GM18517 (cell line): ENCODE measurements around the gene LRGUK.
"Not testable (repeated sequence)": the region's sequence is repeated elsewhere in the genome, so short reads cannot be mapped to it uniquely, and the experiment has no call there.

Source experiments
- ATAC-seq: cut with Tn5 transposase; IDR thresholded peaks from one replicate; pipeline ENCODE4 v1.9.1; 2021; ENCODE audit warnings: mild to moderate bottlenecking, moderate library complexity; ENCODE audit not compliant: unreplicated experiment

LRGUK gene

DNA sequence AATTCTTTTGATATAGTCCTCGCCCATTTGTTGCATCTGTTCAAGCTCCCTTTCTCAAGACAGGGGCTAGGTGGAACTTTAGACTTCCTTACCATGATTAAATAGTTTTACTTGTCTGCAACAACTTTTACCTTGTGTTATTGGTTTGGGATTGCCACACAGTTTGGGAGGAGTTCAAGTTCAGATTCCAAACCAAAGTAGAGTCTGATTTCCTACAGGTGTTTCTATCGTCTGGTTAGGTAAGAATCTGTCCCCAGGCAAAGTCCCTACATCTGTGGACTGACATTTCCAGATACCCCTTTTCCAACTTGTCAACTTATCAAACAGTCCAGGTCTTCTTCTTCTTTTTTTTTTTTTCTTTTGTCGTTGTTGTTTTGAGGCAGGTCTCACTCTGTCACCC is 93.1 kb downstream of the LRGUK start:
- no peak for ATAC-seq

DNA sequence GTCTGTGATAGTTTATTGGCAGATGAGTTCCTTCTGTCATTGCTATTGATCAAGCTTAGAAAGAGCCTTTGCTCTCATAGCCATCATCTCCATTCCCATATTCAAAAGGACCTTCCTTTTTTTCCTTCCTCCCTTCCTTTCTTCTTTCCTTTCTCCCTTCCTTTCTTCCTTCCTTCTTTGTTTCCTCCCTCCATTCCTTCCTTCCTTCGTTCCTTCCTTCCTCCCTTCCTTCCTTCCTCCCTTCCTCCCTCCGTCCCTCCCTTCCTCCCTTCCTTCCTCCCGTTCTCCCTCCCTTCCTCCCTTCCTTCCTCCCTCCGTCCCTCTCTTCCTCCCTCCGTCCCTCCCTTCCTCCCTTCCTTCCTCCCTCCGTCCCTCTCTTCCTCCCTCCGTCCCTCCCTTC is 104.2 kb downstream of the LRGUK start:
- ATAC-seq: not testable (repeated sequence)

DNA sequence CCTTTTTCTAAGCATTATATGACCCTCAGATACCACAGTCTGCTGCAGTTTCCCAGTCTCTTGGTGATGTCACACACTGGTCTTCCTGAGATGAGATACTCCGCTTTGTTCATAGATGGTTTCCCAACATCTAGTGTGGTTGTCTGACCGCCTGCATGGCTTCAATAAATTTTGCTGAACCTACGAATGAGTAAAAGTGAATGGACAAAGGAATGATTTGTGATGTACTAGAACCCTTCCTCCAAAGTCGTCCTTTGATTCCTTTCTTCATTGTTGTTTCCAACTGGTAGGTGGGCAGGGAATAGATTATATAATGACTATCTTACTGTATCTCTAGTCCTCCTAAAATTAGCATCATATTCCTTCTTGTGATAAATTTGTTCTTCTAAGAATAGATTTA is 107.1 kb downstream of the LRGUK start:
- no peak for ATAC-seq

DNA sequence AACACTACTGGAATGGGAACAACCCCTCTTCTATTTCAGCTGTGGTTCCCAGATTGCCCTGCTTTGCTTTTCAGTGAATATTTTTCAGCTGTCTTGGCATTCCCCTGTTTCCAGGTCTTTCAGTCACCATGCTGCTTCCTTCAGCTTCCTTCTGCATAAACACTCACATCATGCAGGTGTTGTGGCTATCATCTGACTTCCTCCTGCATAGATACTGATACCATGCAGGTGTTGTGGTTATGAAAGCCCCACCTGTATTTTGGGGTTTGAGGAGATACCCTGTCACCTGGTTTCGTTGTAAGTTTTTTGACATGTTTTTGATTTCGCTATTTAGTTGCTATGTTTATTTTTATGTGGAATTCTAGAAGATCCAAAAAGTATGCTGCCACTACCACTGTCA is 118.1 kb downstream of the LRGUK start:
- ATAC-seq: no peak

DNA sequence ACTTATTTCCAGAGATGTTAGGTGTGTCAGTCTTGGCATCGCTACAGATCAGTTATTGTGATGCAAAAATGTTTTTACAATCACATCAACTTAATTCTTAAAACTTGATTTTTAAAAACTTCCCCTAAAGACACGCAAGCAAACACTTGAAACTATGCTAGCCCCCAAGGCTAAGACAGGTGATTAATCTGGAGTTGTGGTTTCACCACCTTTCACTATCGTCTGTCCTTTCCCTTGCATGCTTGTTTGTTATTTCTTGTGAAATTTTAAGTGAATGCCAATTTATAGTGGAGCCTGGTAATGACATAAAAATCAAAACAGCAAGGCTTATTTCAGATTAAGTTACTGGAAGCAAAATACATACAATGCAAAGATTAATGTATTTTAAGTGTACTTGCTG is 119.2 kb downstream of the LRGUK start:
- ATAC-seq: no peak

DNA sequence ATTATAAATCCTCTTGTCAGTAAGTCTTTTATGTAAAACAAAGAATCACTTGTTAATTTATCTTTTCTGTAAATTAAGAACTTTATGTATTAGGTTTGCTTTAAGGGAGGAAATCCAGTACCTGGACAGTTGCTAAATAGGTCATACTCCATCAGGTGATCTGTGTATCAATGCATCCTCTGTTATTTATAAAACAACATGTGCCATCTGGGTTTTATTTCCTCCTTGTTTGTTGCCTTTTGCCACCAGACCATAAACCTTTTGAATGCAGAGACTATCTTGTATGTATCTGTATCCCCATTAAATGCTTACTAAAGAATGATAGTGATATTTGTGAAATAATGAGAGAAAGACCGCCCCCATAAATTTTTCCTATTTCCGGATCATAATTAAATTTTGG is 119.6 kb downstream of the LRGUK start:
- ATAC-seq: no peak

DNA sequence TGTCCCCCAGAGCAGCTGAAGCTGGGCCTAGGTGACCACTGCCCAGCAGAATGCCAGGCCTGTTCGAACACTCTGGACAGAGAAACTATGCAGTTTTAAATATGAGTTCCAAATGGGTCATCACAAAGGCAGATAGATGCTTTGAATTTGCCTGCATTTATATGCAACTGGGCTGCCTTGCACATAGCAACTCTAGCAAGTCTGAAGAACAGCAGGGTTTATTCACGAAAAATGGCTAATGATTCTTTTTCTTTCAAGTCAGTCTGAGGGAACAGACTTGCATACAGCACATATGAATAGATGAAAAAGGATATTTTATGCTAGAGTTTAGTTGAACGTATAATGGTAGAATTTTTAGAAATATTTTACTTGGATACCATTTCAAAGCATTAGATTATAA is 121.1 kb downstream of the LRGUK start:
- no peak for ATAC-seq

DNA sequence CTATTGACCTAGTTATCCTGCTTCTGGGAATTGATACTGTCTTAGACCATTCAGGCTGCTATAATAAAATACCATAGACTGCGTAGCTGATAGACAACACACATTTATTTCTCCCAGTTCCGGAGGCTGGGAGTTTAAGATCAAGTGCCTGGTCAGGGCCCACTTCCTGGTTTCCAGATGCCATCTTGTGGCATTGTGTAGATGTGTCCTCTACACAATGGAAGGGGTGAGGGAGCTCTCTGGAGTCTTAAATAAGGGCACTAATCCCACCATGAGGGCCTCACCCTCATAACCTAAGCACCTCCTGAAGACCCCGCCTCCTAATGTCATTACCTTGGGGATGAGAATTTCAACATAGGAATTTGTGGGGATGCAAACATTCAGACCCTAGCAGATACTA is 127.2 kb downstream of the LRGUK start:
- no peak for ATAC-seq

DNA sequence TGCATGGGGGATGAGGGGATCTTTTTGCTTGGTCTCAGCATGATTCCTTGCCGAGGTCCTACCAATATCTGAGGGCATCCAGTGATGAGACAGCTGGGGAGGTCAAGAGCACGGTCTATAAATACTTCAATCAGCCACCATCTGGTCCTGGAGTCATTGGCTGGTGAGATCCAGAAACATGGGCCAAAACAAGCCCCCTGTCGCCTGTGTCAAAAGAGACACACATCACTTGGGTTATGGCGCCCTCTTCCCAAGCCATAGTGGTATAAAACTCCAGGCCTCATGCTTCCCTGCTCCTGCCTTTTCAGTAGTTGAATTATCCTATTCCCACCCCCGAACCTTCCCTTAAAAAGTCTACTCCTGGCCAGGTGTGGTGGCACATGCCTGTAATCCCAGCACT is 128.7 kb downstream of the LRGUK start:
- no peak for ATAC-seq

DNA sequence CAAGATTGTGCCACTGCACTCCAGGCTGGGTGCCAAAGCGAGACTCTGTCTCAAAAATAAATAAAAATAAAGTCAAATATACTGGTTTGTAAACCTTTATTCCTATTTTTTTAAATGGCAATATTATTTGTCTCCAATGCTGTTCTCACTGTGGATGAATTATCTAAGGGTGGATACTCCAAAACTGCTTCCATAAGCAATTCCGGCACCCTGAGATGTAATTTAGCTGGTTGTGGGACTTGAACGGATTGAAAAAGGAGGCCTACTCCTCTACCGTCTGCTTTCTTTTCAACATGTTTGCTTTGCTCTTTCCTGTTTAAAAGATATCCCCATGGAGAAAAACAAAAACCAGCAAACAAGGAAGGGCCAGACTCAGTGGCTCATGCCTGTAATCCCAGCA is 135.2 kb downstream of the LRGUK start:
- no peak for ATAC-seq

DNA sequence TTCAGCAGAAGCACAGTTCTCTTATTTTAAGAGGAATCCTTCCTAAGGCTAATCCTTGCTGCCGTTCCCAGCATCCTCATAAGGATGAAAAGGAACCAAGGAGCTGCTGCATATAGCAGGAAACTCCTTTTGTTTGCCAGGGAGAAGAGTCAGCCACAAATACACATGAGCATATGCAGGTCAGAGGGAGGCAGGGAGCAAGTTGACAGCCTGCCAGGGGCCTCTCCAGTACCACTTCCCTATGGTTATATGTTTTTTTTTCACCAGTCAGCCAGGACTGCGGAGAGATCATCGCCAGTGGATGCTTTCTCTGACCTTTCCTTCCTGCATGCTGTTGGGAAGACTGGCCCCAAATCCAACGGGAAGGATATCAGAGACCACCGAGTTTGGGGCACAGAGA is 149.8 kb downstream of the LRGUK start:
- ATAC-seq: no peak

DNA sequence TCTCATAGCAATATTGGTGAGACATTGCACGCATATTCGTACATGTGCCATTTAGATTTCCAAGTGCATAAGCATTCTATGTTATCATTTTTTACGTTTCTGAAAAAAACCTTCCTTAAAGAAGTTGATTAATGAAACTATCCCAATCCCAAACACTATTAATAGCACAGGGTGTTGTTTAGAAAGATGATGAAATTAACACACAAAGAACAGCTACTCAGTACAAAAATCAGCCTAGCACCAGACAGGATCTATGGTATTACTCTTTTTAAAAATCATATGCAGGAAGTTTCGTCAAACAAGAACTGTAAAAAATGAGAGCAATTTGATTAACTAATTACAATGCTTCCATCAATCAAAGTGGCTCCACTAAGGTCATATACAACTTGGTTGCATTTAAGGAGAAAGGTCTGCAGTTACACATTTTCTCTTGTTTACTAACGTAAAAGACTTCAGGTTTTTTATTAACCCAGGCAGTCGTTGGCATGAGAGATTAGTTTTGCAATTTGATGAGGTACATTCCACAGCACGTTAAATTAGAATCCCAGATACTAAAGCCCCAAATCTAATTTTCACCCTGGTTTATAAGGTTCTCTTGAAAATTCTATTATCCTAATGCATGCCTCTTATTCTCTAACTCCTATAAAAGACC is 151.5 kb downstream of the LRGUK start:
- ATAC-seq: no peak

DNA sequence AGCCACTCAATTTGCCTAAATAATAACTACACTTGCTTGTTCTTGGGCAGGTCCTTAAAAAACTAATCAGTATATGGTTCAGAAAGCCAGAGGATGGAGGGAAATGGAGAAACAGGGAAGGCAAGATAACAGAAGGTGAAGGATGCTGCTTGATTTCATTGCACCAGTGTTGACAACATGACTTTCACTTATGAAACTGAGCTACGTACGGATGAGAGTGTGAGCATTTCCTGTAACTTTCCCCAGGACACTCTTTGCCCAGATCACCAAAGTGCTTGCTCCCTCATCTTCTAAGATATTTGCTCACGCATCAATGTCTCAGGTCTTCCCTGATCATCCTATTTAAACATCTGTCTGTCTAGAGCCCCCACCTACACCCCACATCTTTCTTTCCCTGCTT is 152.2 kb downstream of the LRGUK start:
- no peak for ATAC-seq

DNA sequence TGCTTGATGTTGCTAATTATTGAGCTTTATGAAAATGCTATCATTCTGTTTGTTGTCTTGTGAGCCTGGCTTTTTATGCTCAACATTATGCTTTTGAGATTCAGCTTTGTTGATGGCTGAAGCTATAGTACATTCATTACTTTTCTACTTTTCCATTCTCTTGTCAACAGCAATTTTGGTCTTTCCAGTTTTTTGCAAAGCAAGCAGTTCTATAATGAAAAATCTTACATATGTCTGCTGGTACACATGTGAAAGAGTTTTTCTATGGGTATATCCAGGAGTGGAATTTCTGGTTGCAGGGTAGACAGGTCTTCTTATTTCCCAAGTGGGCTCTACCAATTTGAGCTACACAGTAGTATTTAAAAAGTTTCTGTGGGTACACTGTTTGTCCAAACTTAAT is 152.8 kb downstream of the LRGUK start:
- no peak for ATAC-seq

DNA sequence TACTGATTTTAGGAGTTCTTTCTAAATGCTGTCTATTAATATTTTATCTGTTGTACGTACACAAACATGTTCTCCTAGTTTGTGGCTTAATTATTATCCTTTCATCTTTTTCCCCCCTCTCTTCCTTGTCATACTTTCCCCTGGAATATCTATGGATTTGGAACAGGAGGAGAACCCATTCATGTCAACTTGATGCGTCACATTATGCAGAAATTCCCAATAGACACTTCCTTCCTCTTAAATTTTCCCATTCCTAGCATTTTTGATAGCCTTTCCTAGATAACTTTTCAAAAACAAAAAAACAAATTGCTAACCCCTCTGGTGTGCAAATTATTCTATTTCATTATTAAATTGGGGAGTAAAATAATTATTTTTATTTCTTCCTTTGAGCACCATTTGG is 153.4 kb downstream of the LRGUK start:
- ATAC-seq: no peak

DNA sequence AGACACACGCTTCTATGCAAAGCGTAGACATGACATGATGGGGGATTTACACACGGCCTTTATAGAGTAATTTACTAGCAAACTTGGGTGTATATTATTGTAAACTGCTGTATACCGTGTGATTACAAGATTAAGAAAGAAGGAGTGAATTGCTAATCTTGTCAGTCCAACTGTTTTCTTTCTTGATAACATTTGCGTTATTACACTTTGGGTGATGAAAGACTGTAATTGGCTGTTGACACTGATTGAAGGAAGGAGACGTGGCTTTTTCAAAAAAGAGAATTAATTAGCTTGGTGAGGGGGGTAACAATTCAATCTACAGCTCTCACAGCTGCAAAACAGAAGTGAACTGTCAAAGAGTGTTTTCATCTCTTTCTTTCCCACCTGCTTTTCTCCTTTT is 156.9 kb downstream of the LRGUK start:
- no peak for ATAC-seq

DNA sequence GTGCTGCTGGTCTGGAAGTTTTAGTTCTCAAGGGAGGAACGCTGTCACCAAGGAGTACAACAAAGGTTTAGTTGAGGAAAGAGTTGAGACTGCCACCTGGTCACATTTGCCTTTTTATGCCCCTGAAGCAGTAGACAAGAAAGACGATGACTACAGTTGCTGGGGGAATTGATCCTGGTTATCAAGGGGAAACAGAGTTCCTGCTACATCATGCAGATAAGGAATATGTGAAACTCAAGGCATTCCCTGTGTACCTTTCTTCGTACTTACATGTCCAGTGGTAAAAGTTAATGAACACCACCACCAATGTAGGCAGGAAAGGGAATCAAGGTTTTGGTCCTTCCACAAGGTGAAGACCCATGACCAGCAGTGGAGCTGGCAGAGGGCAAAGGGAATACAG is 157.8 kb downstream of the LRGUK start:
- no peak for ATAC-seq

DNA sequence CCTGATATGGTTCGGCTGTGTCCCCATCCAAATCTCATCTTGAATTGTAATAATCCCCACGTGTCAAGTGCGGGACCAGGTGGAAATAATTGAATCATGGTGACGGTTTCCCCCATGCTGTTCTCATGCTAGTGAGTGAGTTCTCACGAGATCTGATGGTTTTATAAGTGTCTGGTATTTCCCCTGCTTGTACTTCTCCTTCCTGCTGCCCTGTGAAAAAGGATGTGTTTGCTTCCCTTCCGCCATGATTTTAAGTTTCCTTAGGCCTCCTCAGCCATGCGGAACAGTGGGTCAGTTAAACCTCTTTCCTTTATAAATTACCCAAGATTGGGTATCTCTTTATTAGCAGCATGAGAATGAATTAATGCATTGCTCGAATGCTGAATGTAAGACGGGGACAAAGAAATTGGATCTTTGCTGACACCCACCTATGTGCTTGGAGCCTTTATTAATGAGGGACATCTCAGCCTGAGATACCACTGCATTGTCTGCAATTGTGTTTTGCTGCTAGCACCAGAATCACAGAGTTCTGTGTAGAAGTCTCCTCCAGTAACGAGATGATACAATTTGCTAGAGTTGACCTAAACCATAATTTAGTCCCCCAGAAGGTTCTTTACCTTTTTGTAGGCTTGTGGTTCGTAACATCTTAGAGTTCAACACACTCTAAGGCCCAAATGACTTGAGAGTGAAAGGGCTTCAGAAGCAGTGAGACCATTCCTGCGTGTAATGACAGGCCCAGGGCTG is 160.9 kb downstream of the LRGUK start:
- ATAC-seq: no peak

DNA sequence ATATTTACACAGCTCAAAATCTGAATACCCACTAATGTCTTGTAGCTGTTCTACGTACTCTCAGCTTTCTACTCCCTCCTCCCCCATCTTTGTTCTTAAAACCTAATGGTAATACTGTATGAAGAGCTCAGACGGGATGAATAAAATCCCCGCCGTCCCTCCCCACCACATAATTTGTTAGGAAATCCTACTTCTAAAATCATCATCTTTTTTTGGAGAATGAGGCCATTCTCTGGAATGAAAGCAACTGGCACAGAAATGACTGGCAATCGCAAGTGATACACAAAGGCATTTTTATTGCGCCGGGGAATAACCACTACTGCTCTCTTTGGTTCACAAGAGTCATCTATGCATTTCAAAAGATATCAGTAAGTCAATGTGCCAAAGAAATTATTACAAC is 162.3 kb downstream of the LRGUK start:
- ATAC-seq: no peak

DNA sequence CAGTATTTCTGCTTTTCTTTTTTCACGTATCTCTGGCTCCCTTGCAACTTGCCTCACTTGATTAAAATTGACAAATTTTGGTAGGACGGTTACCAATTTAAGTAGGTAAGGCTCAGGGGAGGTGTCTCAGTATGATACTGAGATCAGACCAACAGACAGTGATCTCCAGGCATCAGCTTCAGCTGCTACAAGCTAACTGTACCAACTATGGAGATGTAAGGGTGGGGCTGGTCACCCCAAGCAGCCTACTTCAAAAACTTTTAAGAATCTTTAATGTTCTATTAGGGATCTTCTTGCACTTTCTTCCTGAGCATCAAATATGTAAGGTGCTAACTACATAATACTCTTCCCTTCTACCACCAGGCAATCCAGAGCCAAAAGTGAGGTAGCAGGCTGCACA is 162.7 kb downstream of the LRGUK start:
- ATAC-seq: no peak

DNA sequence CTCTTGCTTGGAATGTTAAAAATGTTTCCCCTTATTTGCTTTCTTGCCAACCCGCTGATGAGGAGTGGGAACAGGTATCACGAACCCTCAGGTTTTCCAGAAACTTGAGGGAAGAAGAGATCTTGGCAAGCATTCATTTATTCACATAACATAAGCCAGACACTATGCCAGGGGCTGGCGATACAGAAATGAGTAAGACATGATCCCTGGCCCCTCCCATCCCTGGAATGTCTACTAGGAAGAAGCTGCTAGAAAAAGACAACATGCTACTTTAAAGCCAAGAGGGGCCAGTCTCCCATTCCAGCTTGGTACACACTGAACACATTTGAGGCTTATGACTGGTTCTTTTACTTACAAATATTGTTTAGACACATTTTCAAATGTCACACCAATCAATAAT is 163.1 kb downstream of the LRGUK start:
- ATAC-seq: no peak

DNA sequence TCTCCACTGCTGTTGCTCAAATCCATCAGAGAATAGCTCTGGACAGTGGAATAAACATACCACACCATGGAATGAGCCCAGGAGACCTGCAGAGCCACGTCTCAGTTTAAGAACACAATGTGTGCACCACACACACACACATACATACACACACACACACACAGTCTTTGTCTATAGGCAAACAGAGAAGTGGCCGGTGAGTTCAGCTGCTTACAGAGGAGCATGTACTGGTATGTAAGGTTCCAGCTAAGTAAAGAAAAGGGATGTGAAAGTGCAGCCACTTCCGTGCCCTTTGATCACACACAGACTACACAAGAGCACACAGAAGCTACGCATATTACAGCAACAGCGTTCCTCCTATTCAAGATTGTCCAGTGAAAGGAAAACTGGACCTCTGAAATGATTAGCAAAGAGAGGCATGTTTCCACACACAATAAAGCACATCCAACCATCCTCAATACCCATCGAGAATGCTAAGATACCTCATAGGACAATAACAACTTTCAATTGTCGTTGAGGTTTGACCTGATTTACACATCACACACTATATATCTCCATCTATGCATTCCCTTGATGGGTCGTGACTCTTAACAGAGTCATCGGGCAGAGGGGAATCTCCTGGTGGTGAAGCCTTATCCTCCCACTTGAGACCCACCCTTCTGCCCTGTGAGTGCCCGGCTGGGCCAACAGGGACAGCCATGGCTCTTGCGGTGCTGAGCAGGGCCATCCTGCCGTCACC is 166.0 kb downstream of the LRGUK start:
- peak; percentile 100 for ATAC-seq
